ENCODE results near the gene KCNQ5.

- TF ChIP-seq CTCF (IDR thresholded peaks at IDR 0.05) (no peak), SIN3A (IDR thresholded peaks at IDR 0.05; ENCODE audit: borderline replicate concordance, insufficient read depth, low read depth, low read length) (no peak), POLR2AphosphoS5 (IDR thresholded peaks at IDR 0.05; ENCODE audit: low read depth, low read length) (no peak), REST (IDR thresholded peaks at IDR 0.05; ENCODE audit: insufficient read depth in 1 of 2, low read depth in 2 of 2, low read length in 1 of 2) (no peak), TCF7L2 (IDR thresholded peaks at IDR 0.05; ENCODE audit: low read depth, low read length) (no peak)
Observed at GRCh38 chr6:72649032-72649984, 27.4 kb downstream of the KCNQ5 start.

All from Panc1 (cell line).